IMR-90 (cell line): ENCODE measurements around the gene RASL11A. TPM values are rescaled to one million over a fixed set of nuclear protein-coding genes. Genes with fewer than 3 reads are reported as not detected.

ENCODE experiments used
- ATAC-seq: fragments of 200-7000 bp; cut with Tn5 transposase; 2 replicates; pipeline ENCODE4 v1.9.1; 2020; ENCODE audit warnings: low read depth, mild to moderate bottlenecking, moderate library complexity
- BruUV-seq: library from RNA; stranded (reverse); fragments of 400-500 nt; replicated peaks from 2 replicates; lab custom pipeline; 2021; lab: Mats Ljungman, UMichigan
- CTCF ChIA-PET: fragments of 300-600 bp; formaldehyde crosslinking; extraction: SDS; loops from one replicate; lab custom pipeline; 2021; ENCODE audit warnings: antibody characterized with exemption; lab: Yijun Ruan, JAX
- POLR2A ChIA-PET: fragments of 300-600 bp; sonication (Branson Sonifier 250); formaldehyde crosslinking; loops from one replicate; lab custom pipeline; 2022; ENCODE audit warnings: antibody characterized with exemption; ENCODE audit not compliant: unreplicated experiment; lab: Charles Lee
- DNase-seq: peaks from one replicate; pipeline ENCODE4 v3.0.0; 2013
- H2AFZ ChIP-seq: replicated peaks from 2 replicates; pipeline ENCODE3; 2013; ENCODE audit warnings: low read length, mild to moderate bottlenecking; ENCODE audit not compliant: poor library complexity
- H2AK5ac ChIP-seq: 2 replicates; pipeline ENCODE4 v1.6.1; 2013; ENCODE audit warnings: low read depth, low read length, inconsistent platforms
- H2AK9ac ChIP-seq: replicated peaks from 2 replicates; pipeline ENCODE3; 2013; ENCODE audit warnings: mild to moderate bottlenecking, low read depth, low read length, moderate library complexity; ENCODE audit not compliant: poor library complexity
- H2BK120ac ChIP-seq: 2 replicates; pipeline ENCODE4 v1.6.1; 2013; ENCODE audit warnings: low read depth, low read length, inconsistent platforms
- H2BK15ac ChIP-seq: 3 replicates; pipeline ENCODE4 v1.6.1; 2013; ENCODE audit warnings: low read depth, low read length, inconsistent platforms
- H2BK20ac ChIP-seq: 2 replicates; pipeline ENCODE4 v1.6.1; 2013; ENCODE audit warnings: low read depth, mild to moderate bottlenecking, inconsistent platforms, low read length, moderate library complexity
- H2BK5ac ChIP-seq: 2 replicates; pipeline ENCODE4 v1.6.1; 2013; ENCODE audit warnings: mild to moderate bottlenecking, low read depth, low read length, inconsistent platforms; ENCODE audit not compliant: poor library complexity, severe bottlenecking
- H3K14ac ChIP-seq: replicated peaks from 2 replicates; pipeline ENCODE4 v1.6.1; 2013; ENCODE audit warnings: low read depth, low read length, inconsistent platforms
- H3K18ac ChIP-seq: 2 replicates; pipeline ENCODE4 v1.6.1; 2013; ENCODE audit warnings: low read depth, low read length, control low read depth
- H3K23ac ChIP-seq: 2 replicates; pipeline ENCODE4 v1.6.1; 2013; ENCODE audit warnings: low read depth, low read length, inconsistent platforms
- H3K27ac ChIP-seq: 2 replicates; pipeline ENCODE4 v1.5.1; 2013; ENCODE audit warnings: mild to moderate bottlenecking, control low read depth, low read length; ENCODE audit not compliant: insufficient read depth
- H3K27me3 ChIP-seq: 2 replicates; pipeline ENCODE4 v1.6.1; 2013; ENCODE audit warnings: low read length; ENCODE audit not compliant: control insufficient read depth, insufficient read depth
- H3K36me3 ChIP-seq: 2 replicates; pipeline ENCODE4 v1.6.1; 2013; ENCODE audit warnings: low read length, mixed read lengths; ENCODE audit not compliant: control insufficient read depth, insufficient read depth
- H3K4ac ChIP-seq: 2 replicates; pipeline ENCODE4 v1.6.1; 2013; ENCODE audit warnings: low read depth, low read length, inconsistent platforms
- H3K4me1 ChIP-seq: 2 replicates; pipeline ENCODE4 v1.6.1; 2013; ENCODE audit warnings: low read length, mixed read lengths; ENCODE audit not compliant: control insufficient read depth, insufficient read depth
- H3K4me2 ChIP-seq: 2 replicates; pipeline ENCODE4 v1.6.1; 2013; ENCODE audit warnings: low read depth, mild to moderate bottlenecking, control low read depth, low read length, moderate library complexity
- H3K4me3 ChIP-seq: 2 replicates; pipeline ENCODE4 v1.5.1; 2013; ENCODE audit warnings: low read depth, mild to moderate bottlenecking, control low read depth, low read length, moderate library complexity; ENCODE audit not compliant: insufficient read depth
- H3K56ac ChIP-seq: 2 replicates; pipeline ENCODE4 v1.6.1; 2013; ENCODE audit warnings: low read length, inconsistent platforms; ENCODE audit not compliant: insufficient read depth; ENCODE audit errors: extremely low read depth
- H3K79me1 ChIP-seq, 2 experiments: 2 replicates each; pipeline ENCODE4 v1.6.1; 2013; ENCODE audit warnings: low read length in 2 of 2, inconsistent platforms in 1 of 2, low read depth in 1 of 2
- H3K9ac ChIP-seq: 2 replicates; pipeline ENCODE4 v1.6.1; 2013; ENCODE audit warnings: low read depth, low read length, control low read depth
- H3K9me1 ChIP-seq: 2 replicates; pipeline ENCODE4 v1.6.1; 2013; ENCODE audit warnings: low read length, inconsistent platforms; ENCODE audit not compliant: insufficient read depth
- H3K9me3 ChIP-seq: 2 replicates; pipeline ENCODE4 v1.6.1; 2013; ENCODE audit warnings: low read length; ENCODE audit not compliant: control insufficient read depth, insufficient read depth
- H4K20me1 ChIP-seq: 2 replicates; pipeline ENCODE4 v1.6.1; 2013; ENCODE audit warnings: low read length, inconsistent platforms; ENCODE audit not compliant: insufficient read depth
- H4K5ac ChIP-seq: 2 replicates; pipeline ENCODE4 v1.6.1; 2013; ENCODE audit warnings: mild to moderate bottlenecking, low read depth, low read length, control low read depth
- H4K8ac ChIP-seq, 2 experiments: 2 replicates each; pipeline ENCODE4 v1.6.1; 2013; ENCODE audit warnings: low read depth in 2 of 2, low read length in 2 of 2, control low read depth in 1 of 2, inconsistent platforms in 1 of 2
- H4K91ac ChIP-seq: 2 replicates; pipeline ENCODE4 v1.6.1; 2013; ENCODE audit warnings: low read depth, low read length, inconsistent platforms; ENCODE audit not compliant: insufficient read depth
- BHLHE40 ChIP-seq: fragments of 150-350 bp; IDR thresholded peaks from 2 replicates; pipeline ENCODE4 v1.6.1; 2016; ENCODE audit warnings: mild to moderate bottlenecking, low read depth, low read length
- CEBPB ChIP-seq: IDR thresholded peaks from 2 replicates; pipeline ENCODE4 v1.6.1; 2012; ENCODE audit warnings: low read depth, low read length, improper control_type of control experiment
- CHD1 ChIP-seq: IDR thresholded peaks from 2 replicates; pipeline ENCODE4 v1.6.1; 2012; ENCODE audit warnings: low read depth, low read length, improper control_type of control experiment
- CTCF ChIP-seq: conservative IDR thresholded peaks from 2 replicates; pipeline ENCODE4 v1.5.1; 2012; ENCODE audit warnings: mild to moderate bottlenecking, low read depth, low read length, improper control_type of control experiment
- ELK1 ChIP-seq: fragments of 150-350 bp; IDR thresholded peaks from 2 replicates; pipeline ENCODE4 v1.6.1; 2016; ENCODE audit warnings: low read depth, mild to moderate bottlenecking, low read length, moderate library complexity, borderline replicate concordance
- FOS ChIP-seq: fragments of 150-350 bp; IDR thresholded peaks from 2 replicates; pipeline ENCODE4 v1.6.1; 2016; ENCODE audit warnings: low read depth, low read length
- MAFK ChIP-seq: IDR thresholded peaks from 2 replicates; pipeline ENCODE4 v1.6.1; 2012; ENCODE audit warnings: low read depth, low read length, improper control_type of control experiment
- MAZ ChIP-seq: IDR thresholded peaks from 2 replicates; pipeline ENCODE4 v1.6.1; 2012; ENCODE audit warnings: low read depth, mild to moderate bottlenecking, low read length, improper control_type of control experiment, moderate library complexity, borderline replicate concordance
- NFE2L2 ChIP-seq: fragments of 150-350 bp; IDR thresholded peaks from 2 replicates; pipeline ENCODE4 v1.6.1; 2016; ENCODE audit warnings: low read depth, mild to moderate bottlenecking, low read length
- POLR2A ChIP-seq: IDR thresholded peaks from 2 replicates; pipeline ENCODE4 v1.6.1; 2012; ENCODE audit warnings: mild to moderate bottlenecking, low read depth, low read length
- RAD21 ChIP-seq: IDR thresholded peaks from 2 replicates; pipeline ENCODE4 v1.6.1; 2012; ENCODE audit warnings: low read length, improper control_type of control experiment
- RCOR1 ChIP-seq: IDR thresholded peaks from 2 replicates; pipeline ENCODE4 v1.6.1; 2012; ENCODE audit warnings: mild to moderate bottlenecking, low read length, improper control_type of control experiment; ENCODE audit not compliant: insufficient replicate concordance
- RFX5 ChIP-seq: IDR thresholded peaks from 2 replicates; pipeline ENCODE4 v1.8.0; 2012; ENCODE audit warnings: low read depth, mild to moderate bottlenecking, low read length, moderate library complexity
- SMC3 ChIP-seq: fragments of 150-350 bp; IDR thresholded peaks from 2 replicates; pipeline ENCODE4 v1.6.1; 2016; ENCODE audit warnings: low read depth, mild to moderate bottlenecking, antibody characterized with exemption, low read length, moderate library complexity
- WGBS, 2 experiments: methylation state at CpG; one replicate each; pipeline versions ENCODE4 v1.1.5 to v1.1.7; 2013; ENCODE audit warnings: missing lambda C conversion rate in 2 of 2; ENCODE audit not compliant: insufficient read length in 1 of 2; ENCODE audit errors: extremely low coverage in 2 of 2; 5-methylcytosine and 5-hydroxymethylcytosine counted together
- dilution Hi-C: fragments of 300-500 bp; cut with HindIII; formaldehyde crosslinking; loops from one replicate; pipeline ENCODE4 v1.14.3; 2018; ENCODE audit warnings: low sequenced_read_pairs; ENCODE audit not compliant: unreplicated experiment
- in situ Hi-C: fragments of 300-500 bp; cut with MboI; formaldehyde crosslinking; loops from 3 replicates; pipeline ENCODE4 v1.14.3; 2019; ENCODE audit warnings: low sequenced_read_pairs, inconsistent platforms, mixed read lengths
- intact Hi-C: fragments of 100-400 bp; cut with micrococcal nuclease; formaldehyde crosslinking; loops from 2 replicates; pipeline ENCODE4 v1.10.0; 2022
- polyA plus RNA-seq, 3 experiments: library from polyadenylated mRNA; depleted of rRNA; stranded (reverse); fragments of >200 nt; gene quantifications; 2 replicates each; pipeline ENCODE4 v1.2.3, GENCODE V29; 2012; ENCODE audit warnings: low replicate concordance in 1 of 3
- total RNA-seq: library from RNA; depleted of rRNA; stranded (reverse); fragments of >200 nt; gene quantifications from 2 replicates; pipeline ENCODE4 v1.2.3, GENCODE V29; 2012

RASL11A gene
- total and polyA plus RNA-seq, 2 of the 4 experiments (the other 2 are of a cell fraction) = 10.4 to 18.5 TPM

- TF ChIP-seq NFE2L2 = no peak
- no peak for TF ChIP-seq MAFK
- no peak for TF ChIP-seq CHD1
- no peak for TF ChIP-seq RFX5
Measured at GRCh38 chr13:27267596-27267995, 3.0 kb upstream of the RASL11A start (continued).

GRCh38 chr13:27269114-27269665 lies 1.4 kb upstream of the RASL11A start:
- no peak overlapping the region for H3K18ac ChIP-seq
- H3K27ac ChIP-seq = no peak overlapping the region
- no peak overlapping the region for H2BK20ac ChIP-seq
- H3K79me1 ChIP-seq = peaks cover 16% of the 10 kb centered on the region in 2 experiments; a peak in 3 of 4 replicates
- H4K20me1 ChIP-seq = peaks cover 11% of the 10 kb centered on the region
- H3K14ac ChIP-seq = no peak overlapping the region
- peak; percentile 28 for DNase-seq
- no peak overlapping the region; the same call in 1 of the 2 replicates for H3K4ac ChIP-seq
- no peak overlapping the region for H3K4me2 ChIP-seq
- no peak overlapping the region for H3K9ac ChIP-seq
- H2BK5ac ChIP-seq = no peak overlapping the region
- H2AK9ac ChIP-seq = no peak overlapping the region
- H3K4me3 ChIP-seq = no peak overlapping the region
- WGBS, 2 experiments = no CpG with 5 or more reads among the region's 2 CpGs
- no peak overlapping the region for H2BK120ac ChIP-seq
- H3K27me3 ChIP-seq = no peaks in the 10 kb centered on the region
- intact Hi-C loops (no loop called here), dilution Hi-C loops (no loop called here), in situ Hi-C loops (no loop called here)
- no peak overlapping the region for H4K5ac ChIP-seq
- no peak overlapping the region for H4K8ac ChIP-seq
- H2AK5ac ChIP-seq = no peak overlapping the region
- 0 out of 2 replicates have a peak overlapping the region, but pooled peaks have one; percentile 29 for H3K23ac ChIP-seq
- H3K36me3 ChIP-seq = peaks cover 15% of the 10 kb centered on the region
- H2BK15ac ChIP-seq = no peak overlapping the region
- H2AFZ ChIP-seq = no peak overlapping the region
- no peaks in the 10 kb centered on the region for H3K9me3 ChIP-seq
- POLR2A ChIA-PET = no interaction called here
- CTCF ChIA-PET = no interaction called here
- no peak overlapping the region for H3K56ac ChIP-seq
- peaks cover 16% of the 10 kb centered on the region for H3K4me1 ChIP-seq
- BruUV-seq = no TSS peak
- H4K91ac ChIP-seq = no peak overlapping the region
- peaks cover 5% of the 10 kb centered on the region for H3K9me1 ChIP-seq
- no peak for ATAC-seq
- TF ChIP-seq MAZ (no peak), RFX5 (no peak), RCOR1 (no peak), POLR2A (no peak), NFE2L2 (no peak), FOS (no peak), BHLHE40 (no peak), ELK1 (no peak), MAFK (no peak), CEBPB (no peak), CHD1 (no peak), SMC3 (no peak), CTCF (no peak), RAD21 (no peak)
